Stimulated activated CD4-positive, alpha-beta T cell treated with anti-CD3 and anti-CD28 coated beads, Interleukin-2, amount 100 ng/mL, for 24 hours (primary cell): ENCODE results near the gene FAM181A.

Experiments used
- DNase-seq, 2 donors: peaks; one replicate each; pipeline ENCODE4 v3.0.0-alpha.2; 2020

The FAM181A gene

DNA sequence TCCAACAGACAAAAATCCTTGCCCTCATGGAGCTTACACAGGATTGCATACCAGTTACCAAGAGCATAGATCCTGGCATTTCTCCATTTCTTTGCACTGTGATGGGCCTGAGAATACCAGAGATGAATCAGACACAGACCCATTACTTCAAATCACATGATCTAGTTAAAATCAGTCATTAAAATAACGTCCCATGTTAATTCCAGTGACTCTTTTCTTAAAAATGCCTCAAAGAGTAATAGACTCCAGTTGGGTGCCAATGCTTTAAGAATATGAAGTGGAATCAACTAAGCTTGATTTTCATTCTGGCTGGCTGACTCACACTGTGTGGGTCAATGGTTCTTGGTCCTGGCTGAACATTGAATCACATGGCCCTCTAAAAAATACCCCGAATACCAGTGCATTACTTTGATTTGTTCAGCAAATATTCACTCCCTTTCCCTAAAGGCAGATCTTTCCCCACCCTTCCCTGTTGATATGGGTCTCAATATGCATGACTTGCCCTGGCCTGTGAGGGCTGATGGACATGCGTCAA is 38.2 kb downstream of the FAM181A start:
- DNase-seq = no peak

DNA sequence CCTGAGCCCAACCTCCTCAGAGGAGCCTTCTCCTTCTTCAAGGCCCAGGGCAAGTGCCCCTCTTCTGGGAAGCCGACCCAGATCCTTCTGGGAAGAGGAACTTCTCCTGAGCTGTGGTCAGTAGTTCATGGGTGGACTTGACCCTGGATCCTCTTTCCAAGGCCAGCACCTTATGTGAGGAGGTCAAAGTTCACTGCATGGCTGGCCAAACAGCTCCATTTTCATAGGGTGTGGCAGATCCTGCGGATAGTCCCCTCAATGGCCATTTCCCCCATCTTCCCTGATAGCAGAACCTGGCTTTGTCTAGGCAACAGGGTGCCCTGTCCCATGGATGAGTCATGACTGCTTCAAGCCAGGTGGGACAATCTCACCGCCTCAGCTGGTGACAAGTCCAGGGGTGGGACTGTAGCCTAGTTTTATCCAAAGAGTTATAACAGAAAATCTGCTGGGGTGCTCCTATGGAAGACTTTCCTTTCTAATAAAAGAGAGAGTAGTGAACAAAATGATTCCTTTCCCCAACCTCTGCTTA is 38.9 kb downstream of the FAM181A start:
- no peak for DNase-seq

DNA sequence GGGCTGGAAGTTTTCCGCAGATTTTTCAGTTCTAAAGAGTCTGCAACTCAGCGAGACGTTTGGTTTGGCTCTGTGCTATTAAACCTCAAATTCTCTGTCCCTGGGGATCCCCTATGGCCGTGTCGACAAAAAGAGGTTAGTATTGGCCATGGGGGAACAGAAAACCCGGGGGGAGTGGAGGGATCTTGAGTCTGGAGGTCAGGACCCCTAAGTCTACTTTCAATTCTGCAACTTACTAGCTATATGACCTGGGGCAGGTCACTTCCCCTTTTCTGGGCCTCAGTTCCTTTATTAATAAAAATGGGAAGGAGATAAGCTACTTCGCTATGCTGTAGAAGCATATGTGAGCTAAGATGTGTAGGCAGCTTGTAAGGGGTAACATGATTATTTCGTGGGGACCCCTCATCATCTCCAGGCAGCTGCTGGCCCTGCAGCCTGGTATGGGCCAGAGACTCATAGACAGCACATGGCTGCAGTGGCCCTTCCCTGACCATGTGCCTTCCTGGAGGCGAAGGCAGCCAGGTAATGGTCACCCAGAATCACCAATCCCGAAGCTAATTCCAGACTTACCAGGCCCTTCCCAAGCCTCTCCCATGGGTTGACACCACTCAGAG is 40.6 kb downstream of the FAM181A start:
- no peak for DNase-seq

DNA sequence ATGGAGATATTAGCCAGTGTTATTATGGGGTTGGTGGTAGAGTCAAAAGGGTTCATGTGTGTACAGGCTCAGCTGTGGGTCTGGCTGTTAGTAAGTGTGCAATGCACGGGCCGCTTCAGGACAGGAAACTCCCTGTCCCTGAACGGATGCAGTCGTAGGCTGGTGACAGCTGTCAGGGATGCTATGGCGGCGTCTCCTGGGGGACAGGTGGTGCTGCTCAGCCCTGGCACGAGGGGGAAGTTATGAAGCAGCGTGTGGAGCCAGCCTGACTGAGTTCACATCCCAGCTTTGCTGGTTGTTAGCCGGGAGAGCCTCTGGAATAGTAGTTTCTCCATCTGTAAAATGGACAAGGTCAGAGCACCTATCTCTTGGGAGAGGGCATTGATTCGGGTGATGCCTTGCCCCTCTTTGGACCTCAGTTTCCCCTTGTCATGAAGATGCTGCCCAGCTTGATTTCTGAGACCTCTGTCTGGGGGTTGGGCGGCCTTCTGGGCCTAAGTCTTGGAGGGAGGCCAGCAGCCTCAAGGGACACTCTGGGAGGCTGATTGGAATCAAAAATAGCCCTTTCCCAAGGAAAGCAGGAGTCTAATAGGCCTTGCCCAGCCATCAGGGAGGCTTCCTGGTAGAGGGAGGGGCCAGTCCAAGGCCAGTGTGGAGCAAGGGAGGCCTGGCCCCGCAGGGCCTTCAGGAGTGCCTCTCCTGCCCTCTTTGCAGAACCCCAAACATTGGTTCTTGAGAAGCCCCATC is 42.1 kb downstream of the FAM181A start:
- no peak for DNase-seq

DNA sequence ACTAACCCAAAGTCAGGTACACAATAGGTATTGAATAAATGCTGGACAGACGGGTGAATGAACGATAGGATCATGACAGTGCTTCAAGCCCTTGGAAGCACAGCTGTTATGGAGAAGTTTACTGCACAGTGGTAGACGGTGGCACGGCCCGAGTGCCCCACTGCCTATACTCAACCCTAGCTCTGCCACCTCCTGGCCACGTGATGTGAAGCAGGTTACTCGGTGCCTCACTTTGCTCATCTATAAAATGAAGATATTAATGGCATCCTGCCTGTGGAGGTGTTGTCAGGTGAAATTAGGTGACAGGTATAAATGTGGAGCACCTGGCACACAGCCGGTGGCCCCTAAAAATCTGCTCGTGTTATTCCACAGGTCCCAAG is 43.4 kb downstream of the FAM181A start:
- peak; percentile 67 to 75 for DNase-seq

DNA sequence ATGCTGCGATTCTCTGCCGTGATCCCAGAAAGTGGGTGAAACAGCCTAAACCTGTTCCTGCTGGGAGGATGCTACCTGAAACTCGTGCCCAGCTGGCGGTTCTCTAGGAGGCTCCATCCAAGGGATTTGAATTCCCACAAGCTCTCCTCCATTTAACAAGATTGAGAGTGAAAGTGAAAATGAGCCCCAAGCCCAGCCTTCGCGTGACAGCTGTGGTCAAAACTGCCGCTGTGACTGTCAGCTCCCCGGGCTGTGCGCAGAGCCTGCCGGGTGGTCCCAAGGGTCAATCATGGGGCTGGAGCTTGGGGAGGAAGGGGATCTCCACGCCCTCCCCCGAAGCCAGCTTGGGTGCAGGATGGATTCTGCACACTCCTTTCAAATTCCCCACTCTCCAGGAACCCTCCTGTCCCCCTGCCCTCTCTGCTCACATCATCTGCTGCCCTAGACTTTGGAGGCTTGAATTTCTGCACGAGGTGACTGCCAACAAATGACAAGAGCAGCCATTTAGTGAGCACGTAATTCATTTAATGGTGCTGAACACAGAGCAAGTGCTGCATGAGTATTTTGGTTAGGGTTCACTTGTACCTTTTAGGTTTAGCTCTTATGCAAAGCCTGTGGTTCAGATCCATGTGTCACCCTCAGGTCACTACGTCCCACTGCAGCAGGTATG is 44.0 kb downstream of the FAM181A start:
- peak; percentile 67 to 73 for DNase-seq

DNA sequence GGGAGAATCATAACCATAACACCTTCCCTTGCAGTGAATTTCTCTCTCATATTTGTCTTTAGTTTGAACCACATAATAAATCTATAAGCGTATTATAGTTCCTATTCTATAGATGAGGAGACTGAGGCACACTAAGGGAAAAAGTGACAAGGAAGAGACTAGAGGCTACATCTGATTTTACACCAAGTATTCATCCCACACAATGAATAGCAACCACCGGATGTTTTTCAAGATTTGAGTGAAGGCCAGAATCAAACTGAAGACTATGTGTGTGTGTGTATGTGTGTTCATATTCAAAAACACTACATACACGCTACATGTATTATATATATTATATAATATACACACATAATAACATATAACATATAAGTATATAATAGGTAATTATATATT is 44.5 kb downstream of the FAM181A start:
- DNase-seq = no peak

DNA sequence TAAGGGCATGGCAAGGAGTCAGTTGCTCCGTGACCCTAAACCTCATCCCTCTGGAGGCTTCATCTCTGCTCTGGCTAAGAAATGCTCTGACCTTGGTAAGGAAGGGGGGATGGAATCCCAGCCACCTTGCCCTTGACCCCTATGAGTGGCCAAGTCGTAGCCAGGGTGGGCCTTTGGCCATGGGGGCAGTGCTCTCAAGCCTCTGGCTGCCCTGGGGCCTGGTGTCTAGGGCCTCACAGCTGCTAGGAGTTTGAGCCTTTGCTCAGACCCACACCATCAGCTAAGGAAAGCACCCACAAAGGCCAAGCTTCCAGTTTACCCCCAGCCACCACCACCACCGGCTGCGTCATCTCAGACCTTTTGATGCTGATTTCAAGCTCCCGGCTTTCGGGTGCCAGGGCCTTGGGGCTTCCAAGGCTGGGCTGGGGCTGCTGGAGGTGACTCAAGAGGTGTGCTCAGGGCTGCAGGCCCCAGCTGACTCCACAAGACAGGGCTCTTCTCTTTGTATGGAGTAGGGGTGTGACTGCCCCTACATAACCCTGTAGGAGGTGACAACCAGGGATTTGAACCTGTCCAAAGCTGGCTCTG is 45.6 kb downstream of the FAM181A start:
- DNase-seq = no peak

DNA sequence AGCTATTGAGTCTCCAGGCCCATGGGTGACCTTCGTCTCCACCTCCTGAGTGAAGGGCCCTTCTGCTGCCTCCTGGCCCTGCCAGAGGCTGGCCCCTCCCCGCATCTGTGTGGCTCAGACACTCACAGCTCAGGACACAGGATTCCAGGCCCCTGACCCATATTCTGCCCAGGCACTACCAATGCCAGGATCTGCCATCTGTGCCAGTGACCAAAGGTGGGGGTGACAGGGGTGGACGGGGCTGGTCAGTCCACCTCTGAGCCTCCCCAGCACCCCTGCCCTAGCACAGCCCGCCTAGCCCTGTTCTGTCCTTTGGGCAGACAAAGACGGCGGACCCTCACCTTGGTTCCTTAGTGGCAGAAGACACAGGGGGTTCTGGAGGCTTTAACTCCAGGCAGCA is 46.5 kb downstream of the FAM181A start:
- no peak for DNase-seq

DNA sequence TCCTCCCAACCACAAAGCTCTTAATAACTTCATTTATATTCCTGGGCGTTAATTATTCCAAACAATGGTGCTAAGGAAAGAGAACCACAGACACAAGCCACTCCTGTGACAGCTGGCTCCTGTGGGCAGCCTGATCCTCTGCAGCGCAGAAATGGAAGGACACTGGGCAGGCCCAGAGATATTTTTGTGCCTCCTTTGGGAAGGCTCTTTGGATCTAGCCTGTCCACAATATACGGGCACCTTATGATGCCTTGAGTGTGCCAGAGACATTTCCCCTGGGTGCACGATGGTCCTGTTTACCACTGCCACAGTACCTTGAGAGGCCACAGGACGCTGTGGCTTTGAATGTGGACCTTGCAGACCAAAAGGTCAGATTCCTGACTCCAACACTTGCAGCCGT is 47.2 kb downstream of the FAM181A start:
- DNase-seq = no peak

DNA sequence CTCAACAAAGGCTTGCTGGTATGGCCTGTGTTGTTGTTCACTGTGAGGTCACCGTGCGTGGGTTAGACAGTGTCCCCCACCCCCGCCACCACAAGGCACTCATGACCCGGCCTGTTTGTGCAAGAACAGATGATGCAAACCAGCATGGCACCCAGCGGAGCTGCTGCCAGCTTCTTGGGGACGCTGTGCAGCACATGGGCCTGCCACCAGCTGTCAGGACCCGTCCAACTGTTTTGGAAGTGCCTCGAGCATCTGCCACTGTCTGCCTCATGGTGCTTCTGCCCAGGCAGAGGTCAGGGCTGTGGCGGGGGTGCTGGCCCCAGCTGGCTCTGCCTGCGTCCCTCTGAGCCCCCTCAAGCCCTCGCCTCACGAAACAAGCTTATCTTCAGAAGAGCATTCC is 47.7 kb downstream of the FAM181A start:
- no peak for DNase-seq

DNA sequence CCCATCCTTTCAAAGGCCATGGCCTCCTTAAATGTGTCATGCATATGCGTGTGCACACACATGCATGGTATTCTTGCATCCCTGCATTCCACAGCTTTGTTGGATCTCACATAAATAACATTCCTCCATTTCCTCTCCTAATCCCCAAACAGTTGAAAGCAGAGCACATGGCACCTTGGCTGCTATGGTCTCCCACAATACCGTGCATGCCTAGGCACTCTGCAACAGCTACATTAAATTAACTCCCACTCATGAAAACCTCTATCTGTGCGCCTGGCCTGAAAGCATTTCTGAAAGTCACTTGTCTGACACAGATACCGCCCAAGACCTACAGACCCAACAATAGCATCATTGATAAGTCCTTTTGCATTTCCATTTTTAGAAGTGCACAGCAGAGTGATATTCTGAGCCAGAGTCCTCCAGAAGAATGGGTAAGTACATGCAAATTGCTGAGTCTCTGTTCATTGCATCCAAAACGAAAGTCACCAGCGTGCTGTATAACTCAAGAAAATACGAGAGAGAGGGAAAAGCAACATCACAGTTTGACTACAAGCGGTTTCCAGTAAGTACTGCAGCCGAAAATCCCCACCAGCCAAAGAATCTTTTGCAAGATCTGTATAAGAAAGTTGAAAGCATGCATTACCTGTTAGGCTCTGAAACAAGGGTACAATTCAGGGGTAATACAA is 48.8 kb downstream of the FAM181A start:
- peak in 1 of 2 donors; percentile 55 for DNase-seq

DNA sequence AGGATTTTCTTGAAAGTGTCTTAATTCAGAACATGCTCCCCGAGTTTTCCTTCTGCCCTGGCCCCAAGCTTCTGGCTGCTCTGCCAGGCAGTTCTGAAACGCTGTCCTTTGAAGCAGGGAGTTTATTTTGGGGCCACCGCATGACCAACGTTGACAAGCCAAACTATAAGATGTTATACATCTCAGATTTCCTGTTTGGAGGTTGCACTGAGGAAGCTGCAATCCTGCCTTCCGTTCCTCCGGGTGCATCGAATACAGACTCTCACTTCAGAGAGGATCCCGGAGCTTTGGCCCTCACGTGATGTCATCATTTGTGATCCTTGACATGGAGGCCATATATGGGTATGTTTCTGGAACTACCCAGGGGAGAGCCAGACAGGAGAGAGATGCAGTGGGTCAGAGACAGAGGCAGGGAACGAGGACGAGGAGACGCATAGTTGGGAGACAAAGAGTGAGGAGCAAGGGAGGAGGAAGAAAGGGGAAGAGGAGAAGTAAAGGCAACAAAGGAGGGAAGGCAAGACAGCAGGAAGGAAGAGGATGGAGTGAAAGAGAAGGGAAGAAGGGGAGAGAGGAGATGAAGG is 49.4 kb downstream of the FAM181A start, which contains the start of gene ASB2:
ASB2 (minus strand) TSS at position 94 of the 581 bp plus-strand sequence. CDS start 12,031 bp downstream, outside the sequence.
- peak in 1 of 2 donors; percentile 29 for DNase-seq

DNA sequence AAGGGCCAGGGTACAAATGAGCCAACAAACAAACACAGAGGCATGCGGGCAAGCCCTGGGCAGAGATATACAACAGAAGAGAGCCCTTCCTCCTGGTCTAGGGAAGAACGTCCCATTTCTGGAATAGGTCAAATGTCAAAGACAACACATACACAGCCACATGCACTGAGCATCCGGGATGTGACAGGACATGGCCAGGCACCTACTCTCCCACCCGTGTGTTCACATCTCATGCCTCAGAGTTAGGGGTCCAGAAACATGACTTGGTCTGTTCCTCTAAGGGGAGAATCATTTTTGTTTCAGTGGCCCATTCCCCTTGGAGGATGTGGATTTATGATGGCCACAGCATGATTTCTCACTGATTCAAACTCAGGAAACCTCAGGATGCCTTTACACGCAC is 50.0 kb downstream of the FAM181A start:
- no peak for DNase-seq

DNA sequence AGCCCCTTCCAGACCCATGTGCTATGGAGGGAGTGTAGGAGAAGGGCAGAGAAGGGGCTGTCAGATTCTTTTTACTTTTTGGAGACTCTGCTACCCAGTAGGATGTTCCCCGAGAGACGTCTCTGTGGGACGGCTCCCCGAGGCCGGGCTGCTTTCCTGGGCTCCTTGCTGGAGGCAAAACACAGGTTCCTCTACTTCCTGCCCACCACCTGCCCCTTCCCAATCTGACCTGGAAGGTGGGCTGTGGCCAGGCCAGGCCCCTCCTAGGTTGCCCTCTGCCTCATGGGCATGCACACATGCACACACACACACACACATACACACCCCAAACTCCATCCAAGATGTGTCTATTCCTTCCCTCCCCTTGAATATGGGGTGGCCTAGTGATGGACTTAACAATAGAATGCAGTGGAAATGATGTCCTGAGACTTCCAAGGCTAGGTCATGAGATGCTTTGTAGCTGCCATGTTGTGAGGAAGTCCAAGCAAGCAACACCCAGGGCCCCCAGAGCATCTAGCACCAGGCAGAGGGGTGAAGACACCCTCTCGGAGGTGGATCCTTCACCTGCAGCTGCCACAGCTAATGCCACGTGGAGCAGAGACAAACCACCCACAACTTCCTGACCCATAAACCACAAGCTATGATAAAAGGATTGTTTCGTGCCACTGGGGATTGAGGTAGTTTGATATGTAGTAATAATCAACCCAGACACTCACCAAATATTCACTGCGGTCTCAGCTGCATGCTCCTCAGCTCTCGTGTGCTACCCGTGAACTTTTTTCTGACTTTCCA is 50.8 kb downstream of the FAM181A start:
- peak; percentile 74 to 83 for DNase-seq

DNA sequence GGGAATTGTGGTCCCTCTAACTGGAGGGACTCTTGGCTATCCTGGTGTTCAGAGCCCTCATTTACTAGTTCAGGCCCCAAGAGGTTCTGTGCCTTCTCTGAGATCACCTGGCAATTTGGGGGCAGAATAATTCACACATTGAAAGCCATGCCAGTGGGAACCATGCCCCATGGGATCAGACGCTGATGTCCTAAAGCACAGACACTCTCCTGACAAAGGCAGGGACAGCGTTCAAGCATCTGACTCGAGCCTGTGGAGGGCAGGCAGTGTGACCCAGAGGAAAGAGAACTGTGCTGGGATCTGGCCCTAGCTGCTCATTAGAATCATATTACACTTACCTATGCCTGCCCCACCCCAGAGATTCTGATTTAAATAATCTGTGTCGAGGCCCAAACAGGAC is 51.6 kb downstream of the FAM181A start:
- peak in 1 of 2 donors; percentile 32 for DNase-seq
